Nephron progenitor cell (in vitro differentiated cells): ENCODE results near the gene C17orf50.

Experiments
- DNase-seq: peaks from one replicate; pipeline ENCODE4 v3.0.0; 2021
- H3K27ac Mint-ChIP-seq: 2 replicates; pipeline ENCODE4 v1.8.0; 2021; ENCODE audit warnings: mild to moderate bottlenecking, moderate library complexity, mixed read lengths
- H3K27me3 Mint-ChIP-seq: 2 replicates; pipeline ENCODE4 v1.8.0; 2021; ENCODE audit warnings: mild to moderate bottlenecking, low read depth, mixed read lengths; ENCODE audit not compliant: poor library complexity
- H3K36me3 Mint-ChIP-seq: 2 replicates; pipeline ENCODE4 v1.8.0; 2021; ENCODE audit warnings: low read depth, mixed read lengths
- H3K4me1 Mint-ChIP-seq: 2 replicates; pipeline ENCODE4 v1.8.0; 2021; ENCODE audit warnings: mixed read lengths
- H3K4me3 Mint-ChIP-seq: 2 replicates; pipeline ENCODE4 v1.8.0; 2021; ENCODE audit warnings: mild to moderate bottlenecking, moderate library complexity, mixed read lengths
- H3K9me3 Mint-ChIP-seq: 2 replicates; pipeline ENCODE4 v1.8.0; 2021; ENCODE audit warnings: mild to moderate bottlenecking, moderate library complexity, mixed read lengths
- CTCF ChIP-seq: fragments of 200-600 bp; sonication (generic); IDR thresholded peaks from 2 replicates; pipeline ENCODE4 v1.5.0; 2021; ENCODE audit warnings: antibody characterized with exemption

C17orf50 gene

DNA sequence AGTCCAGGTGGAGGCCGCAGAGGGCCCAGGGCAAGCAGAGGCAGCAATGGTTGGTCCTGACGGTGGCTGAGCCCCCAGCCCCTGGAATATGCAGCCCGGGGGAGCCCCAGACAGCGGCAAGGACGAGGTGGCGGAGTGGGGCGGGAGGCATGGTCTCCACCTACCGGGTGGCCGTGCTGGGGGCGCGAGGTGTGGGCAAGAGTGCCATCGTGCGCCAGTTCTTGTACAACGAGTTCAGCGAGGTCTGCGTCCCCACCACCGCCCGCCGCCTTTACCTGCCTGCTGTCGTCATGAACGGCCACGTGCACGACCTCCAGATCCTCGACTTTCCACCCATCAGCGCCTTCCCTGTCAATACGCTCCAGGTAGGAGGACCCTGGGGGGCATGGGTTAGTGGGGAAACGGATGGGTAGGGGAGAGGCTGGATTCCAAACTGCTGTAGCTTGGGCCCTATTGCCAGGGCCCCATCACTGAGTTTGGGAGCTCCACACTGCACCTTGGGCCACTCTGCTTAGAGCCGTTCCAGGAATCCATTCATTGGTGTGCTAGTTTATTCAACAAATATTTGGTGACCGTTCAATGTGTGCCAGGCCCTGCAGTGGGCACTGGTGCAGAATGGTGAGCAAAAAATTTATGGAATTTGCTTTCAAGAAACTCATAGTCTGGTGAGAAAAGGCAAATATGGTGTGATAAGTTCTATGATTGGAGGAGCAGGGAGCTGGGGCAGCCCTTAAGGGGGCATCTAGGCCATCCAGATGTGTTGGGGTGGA is 25.5 kb upstream of the C17orf50 start:
- TF ChIP-seq CTCF, result no peak
- Mint-ChIP-seq H3K4me1 (peaks cover 22% of the 10 kb centered on the region), H3K27me3 (peaks cover 24% of the 10 kb centered on the region), H3K36me3 (peaks cover 14% of the 10 kb centered on the region), H3K4me3 (no peak overlapping the region), H3K9me3 (peaks cover 4% of the 10 kb centered on the region), H3K27ac (no peak overlapping the region)
- no peak for DNase-seq

- peaks cover 4% of the 10 kb centered on the region for H3K9me3 Mint-ChIP-seq
- peaks cover 33% of the 10 kb centered on the region for H3K27me3 Mint-ChIP-seq
- no peak overlapping the region for H3K27ac Mint-ChIP-seq
Observed at GRCh38 chr17:35736236-35736635, 24.5 kb upstream of the C17orf50 start.

DNA sequence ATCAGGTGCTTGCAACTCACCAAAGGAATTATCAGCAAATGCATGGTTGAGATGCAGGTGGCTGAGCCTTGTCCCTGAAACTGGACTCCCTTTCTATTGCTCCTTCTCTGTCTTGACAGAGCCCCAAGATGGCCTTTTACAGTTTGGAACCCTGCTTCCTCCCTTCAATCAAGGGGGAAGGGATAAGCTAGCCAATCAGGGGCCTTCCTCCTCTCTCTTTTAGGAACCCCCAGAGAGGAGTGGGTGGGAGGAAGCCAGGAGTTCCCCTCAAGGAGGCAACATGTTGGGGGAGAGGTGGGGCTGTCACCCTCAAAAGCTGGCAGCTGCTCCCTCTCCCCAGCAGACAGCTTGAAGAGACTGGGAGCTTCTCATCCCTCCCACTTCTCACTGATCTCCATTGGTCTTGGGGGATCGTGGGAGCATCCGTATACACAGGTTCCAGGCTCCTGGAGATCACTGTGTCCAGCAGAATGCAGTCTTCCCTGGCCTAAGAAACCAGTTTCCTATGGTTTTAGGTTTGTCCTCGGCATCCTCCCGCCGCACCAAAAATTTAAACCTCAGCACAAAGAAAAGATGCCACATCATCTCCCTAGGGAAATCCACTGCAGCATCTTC is 22.1 kb upstream of the C17orf50 start:
- DNase-seq, result no peak

More at GRCh38 chr17:35736236-35736635, 24.5 kb upstream of the C17orf50 start:
- DNase-seq, result no peak
- H3K4me3 Mint-ChIP-seq, result no peak overlapping the region
- peaks cover 12% of the 10 kb centered on the region for H3K4me1 Mint-ChIP-seq
- H3K36me3 Mint-ChIP-seq, result peaks cover 15% of the 10 kb centered on the region
- TF ChIP-seq CTCF, result no peak

GRCh38 chr17:35740216-35740615 is 20.5 kb upstream of the C17orf50 start:
- DNase-seq, result no peak
- Mint-ChIP-seq H3K36me3 (peaks cover 15% of the 10 kb centered on the region), H3K27ac (no peak overlapping the region), H3K4me3 (no peak overlapping the region), H3K9me3 (peaks cover 6% of the 10 kb centered on the region), H3K27me3 (peaks cover 56% of the 10 kb centered on the region), H3K4me1 (peaks cover 4% of the 10 kb centered on the region)
- no peak for TF ChIP-seq CTCF

More for the DNA sequence above, 22.1 kb upstream of the C17orf50 start:
- Mint-ChIP-seq H3K9me3 (peaks cover 6% of the 10 kb centered on the region), H3K27ac (no peak overlapping the region), H3K36me3 (peaks cover 15% of the 10 kb centered on the region), H3K4me1 (peaks cover 2% of the 10 kb centered on the region), H3K4me3 (no peak overlapping the region), H3K27me3 (peaks cover 57% of the 10 kb centered on the region)
- TF ChIP-seq CTCF, result no peak

- peaks cover 4% of the 10 kb centered on the region for H3K4me1 Mint-ChIP-seq
- DNase-seq, result peak; percentile 57
- peaks cover 6% of the 10 kb centered on the region for H3K9me3 Mint-ChIP-seq
- peak; percentile 11 for TF ChIP-seq CTCF
- peak overlapping the region; percentile 65 for H3K4me3 Mint-ChIP-seq
- H3K27me3 Mint-ChIP-seq, result peaks cover 53% of the 10 kb centered on the region
- no peak overlapping the region for H3K27ac Mint-ChIP-seq
- peaks cover 15% of the 10 kb centered on the region for H3K36me3 Mint-ChIP-seq
Observed at GRCh38 chr17:35740997-35741931, 19.4 kb upstream of the C17orf50 start.
